Measurements from ENCODE around the gene CENPM. TPM values are rescaled to one million over a fixed set of nuclear protein-coding genes. Genes with fewer than 3 reads are reported as not detected.
A peak's percentile ranks its signal among the peaks of the same experiment; 100 is the strongest.

Gene CENPM
- total and polyA plus RNA-seq, 10 of the 15 experiments (the other 5 are each of a cell fraction or from before 2014, with no cell fraction given): 36.7 to 212 (median 74.7) TPM

- no peak for TF ChIP-seq ZBTB33 (IDR thresholded peaks at IDR 0.05)
- no peak for TF ChIP-seq HDAC6 (IDR thresholded peaks at IDR 0.05; ENCODE audit: unreplicated experiment)
- no peak for TF ChIP-seq EGR1 (IDR thresholded peaks at IDR 0.05; ENCODE audit: borderline replicate concordance in 1 of 2, low read depth in 2 of 2, low read length in 2 of 2)
- no peak for TF ChIP-seq TCF12 (IDR thresholded peaks at IDR 0.05; ENCODE audit: low read depth, low read length)
- TF ChIP-seq NFIC (IDR thresholded peaks at IDR 0.05; ENCODE audit: low read depth, low read length): no peak
- TF ChIP-seq DPF2 (IDR thresholded peaks at IDR 0.05): no peak
- no peak for TF ChIP-seq ZNF592 (IDR thresholded peaks at IDR 0.05)
- no peak for TF ChIP-seq STAT1 (conservative IDR thresholded peaks at IDR 0.05)
- TF ChIP-seq HDGF (IDR thresholded peaks at IDR 0.05): peak; percentile 46
Observed at GRCh38 chr22:41934284-41935014, 12.5 kb downstream of the CENPM start (continued).

Data from GM12878 (cell line).